GM23338 (cell line): ENCODE data around the gene PARVB.

Source experiments
- CREB1 ChIP-seq: fragments of 250-450 bp; sonication (Bioruptor Pico); IDR thresholded peaks from 2 replicates; pipeline ENCODE4 v1.5.0; 2020; ENCODE audit warnings: low read depth, mild to moderate bottlenecking, moderate library complexity
- CTCF ChIP-seq, 2 experiments: fragments of 200-600 bp in 1 of 2; sonication (generic) in 1 of 2; conservative IDR thresholded peaks; 2 replicates each; pipeline versions ENCODE4 v1.5.1 to v1.6.1; 2016 to 2017; ENCODE audit warnings: antibody characterized with exemption in 2 of 2, low read depth in 2 of 2, mild to moderate bottlenecking in 2 of 2, moderate library complexity in 1 of 2
- EZH2 ChIP-seq: fragments of 200-600 bp; sonication (generic); IDR thresholded peaks from one replicate; pipeline ENCODE4 v1.8.0; 2017; ENCODE audit warnings: antibody characterized with exemption, mild to moderate bottlenecking, low read depth; ENCODE audit not compliant: unreplicated experiment
- EZH2phosphoT487 ChIP-seq: fragments of 200-600 bp; sonication (generic); IDR thresholded peaks from one replicate; pipeline ENCODE4 v1.8.1; 2018; ENCODE audit warnings: antibody characterized with exemption; ENCODE audit not compliant: unreplicated experiment
- JUNB ChIP-seq: IDR thresholded peaks from one replicate; pipeline ENCODE4 v1.6.1; 2016; ENCODE audit warnings: antibody characterized with exemption; ENCODE audit not compliant: unreplicated experiment
- POLR2AphosphoS5 ChIP-seq: IDR thresholded peaks from 2 replicates; pipeline ENCODE4 v1.6.1; 2016; ENCODE audit warnings: antibody characterized with exemption, low read depth
- REST ChIP-seq: IDR thresholded peaks from one replicate; pipeline ENCODE4 v1.6.1; 2018; ENCODE audit warnings: antibody characterized with exemption; ENCODE audit not compliant: unreplicated experiment
- STAT1 ChIP-seq: IDR thresholded peaks from one replicate; pipeline ENCODE4 v1.6.1; 2016; ENCODE audit warnings: antibody characterized with exemption; ENCODE audit not compliant: unreplicated experiment
- ZNF331 ChIP-seq: fragments of 250-450 bp; sonication (Bioruptor Pico); IDR thresholded peaks from 2 replicates; pipeline ENCODE4 v1.5.0; 2020; ENCODE audit warnings: low read depth, mild to moderate bottlenecking, moderate library complexity
- ZNF462 ChIP-seq: fragments of 250-450 bp; sonication (Bioruptor Pico); IDR thresholded peaks from 2 replicates; pipeline ENCODE4 v1.5.0; 2020; ENCODE audit warnings: mild to moderate bottlenecking, moderate library complexity

DNA sequence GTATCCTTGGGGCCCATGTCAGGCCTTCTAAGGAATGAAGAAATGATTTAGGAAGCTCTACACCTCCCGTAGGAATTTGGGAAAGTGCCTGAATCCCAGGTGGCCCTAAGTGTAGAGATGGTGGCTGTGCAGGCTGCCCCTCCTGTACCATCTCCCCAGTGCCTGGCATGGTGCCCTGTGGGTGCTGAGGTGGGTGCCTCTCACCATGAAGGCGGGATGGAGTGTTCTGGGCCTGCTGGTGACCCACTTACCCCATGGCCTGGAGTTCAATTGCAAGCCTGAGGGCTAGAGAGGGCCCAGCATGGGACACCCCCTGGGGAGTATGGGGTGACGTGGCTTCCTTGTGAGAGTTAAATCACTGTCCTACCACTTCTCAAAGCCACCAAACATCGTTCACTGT is 49.1 kb upstream of the PARVB start:
- TF ChIP-seq CTCF (conservative IDR thresholded peaks at IDR 0.05; ENCODE audit: low read depth in 2 of 2) = no peak
- TF ChIP-seq POLR2AphosphoS5 = no peak
- no peak for TF ChIP-seq EZH2phosphoT487
- TF ChIP-seq EZH2 = no peak
- no peak for TF ChIP-seq JUNB
- no peak for TF ChIP-seq REST
- no peak for TF ChIP-seq ZNF331
- TF ChIP-seq CREB1 = no peak
- no peak for TF ChIP-seq STAT1
- TF ChIP-seq ZNF462 = no peak
